T-helper 22 cell (primary cell): Measurements from ENCODE around the gene SH3BP1.
A peak's percentile ranks its signal among the peaks of the same experiment; 100 is the strongest.
"Not testable (repeated sequence)": the region's sequence is repeated elsewhere in the genome, so short reads cannot be mapped to it uniquely, and the experiment has no call there.

Experiments
- DNase-seq: peaks from one replicate; pipeline ENCODE4 v3.0.0-alpha.2; 2020; ENCODE audit warnings: low read depth

Gene SH3BP1

GRCh38 chr22:37679670-37680069, 40.2 kb downstream of the SH3BP1 start:
- no peak for DNase-seq

- DNase-seq = no peak
These were observed 40.9 kb downstream of the SH3BP1 start for GRCh38 chr22:37680191-37680851.

- no peak for DNase-seq
These were observed 41.5 kb downstream of the SH3BP1 start for GRCh38 chr22:37681001-37681424.

- peak; percentile 43 for DNase-seq
These were observed 42.1 kb downstream of the SH3BP1 start for GRCh38 chr22:37681556-37682049.

GRCh38 chr22:37684803-37685615, 45.5 kb downstream of the SH3BP1 start:
- DNase-seq = no peak

GRCh38 chr22:37686002-37686982, 46.8 kb downstream of the SH3BP1 start, which contains the start of gene NOL12:
Gene NOL12, plus strand, starts transcription at chr22:37686343. Its CDS starts 50 bp downstream, at chr22:37686393.
- DNase-seq = peak; percentile 55

- no peak for DNase-seq
These were observed 50.9 kb downstream of the SH3BP1 start for GRCh38 chr22:37690407-37690806.

- DNase-seq = no peak
These were observed 51.5 kb downstream of the SH3BP1 start for GRCh38 chr22:37690901-37691504.

GRCh38 chr22:37692627-37693285, 53.3 kb downstream of the SH3BP1 start:
- no peak for DNase-seq

GRCh38 chr22:37694131-37694530, 54.7 kb downstream of the SH3BP1 start:
- not testable (repeated sequence) for DNase-seq

- DNase-seq = not testable (repeated sequence)
These were observed 56.8 kb downstream of the SH3BP1 start for GRCh38 chr22:37696260-37696656.

GRCh38 chr22:37696657-37697537, 57.4 kb downstream of the SH3BP1 start, which contains the start of gene TRIOBP:
Gene TRIOBP, plus strand, starts transcription at chr22:37697048. Its CDS starts 4,318 bp downstream, at chr22:37701366.
- peak; percentile 76 for DNase-seq

GRCh38 chr22:37697538-37697835, 58.0 kb downstream of the SH3BP1 start:
- DNase-seq = no peak

- no peak for DNase-seq
These were observed 61.8 kb downstream of the SH3BP1 start for GRCh38 chr22:37701141-37701786.

- no peak for DNase-seq
These were observed 64.4 kb downstream of the SH3BP1 start for GRCh38 chr22:37703906-37704305.

GRCh38 chr22:37704645-37705044, 65.2 kb downstream of the SH3BP1 start:
- DNase-seq = no peak

GRCh38 chr22:37705205-37705604, 65.7 kb downstream of the SH3BP1 start:
- no peak for DNase-seq
